ENCODE data around the gene MTARC1.

The MTARC1 gene

GRCh38 chr1:220786337-220787068 is at the start of gene MTARC1:
Gene MTARC1 (plus strand): TSS chr1:220786913. CDS start chr1:220786945, 32 bp downstream.
- DNase-seq (ENCODE audit: low spot score), result peak; percentile 83

GRCh38 chr1:220741349-220741748 is 45.4 kb upstream of the MTARC1 start:
- DNase-seq (ENCODE audit: low spot score), result no peak

GRCh38 chr1:220741825-220742224 is 44.9 kb upstream of the MTARC1 start:
- no peak for DNase-seq (ENCODE audit: low spot score)

- no peak for DNase-seq (ENCODE audit: low spot score)
These were observed 44.2 kb upstream of the MTARC1 start for GRCh38 chr1:220742520-220742919.

- DNase-seq (ENCODE audit: low spot score), result no peak
These were observed 39.9 kb upstream of the MTARC1 start for GRCh38 chr1:220746851-220747250.

- DNase-seq (ENCODE audit: low spot score), result no peak
These were observed 39.1 kb upstream of the MTARC1 start for GRCh38 chr1:220747437-220748088.

- peak; percentile 88 for DNase-seq (ENCODE audit: low spot score)
These were observed 38.4 kb upstream of the MTARC1 start, which contains the start of gene MTARC2 for GRCh38 chr1:220748089-220748934. Gene MTARC2 (plus strand): TSS chr1:220748322. CDS start chr1:220748532, 210 bp downstream.

GRCh38 chr1:220748936-220749335 is 37.8 kb upstream of the MTARC1 start:
- DNase-seq (ENCODE audit: low spot score), result peak; percentile 35

- no peak for DNase-seq (ENCODE audit: low spot score)
These were observed 36.6 kb upstream of the MTARC1 start for GRCh38 chr1:220750131-220750515.

GRCh38 chr1:220751111-220751510 is 35.6 kb upstream of the MTARC1 start:
- DNase-seq (ENCODE audit: low spot score), result no peak

GRCh38 chr1:220754212-220754917 is 32.3 kb upstream of the MTARC1 start:
- no peak for DNase-seq (ENCODE audit: low spot score)

GRCh38 chr1:220754918-220755295 is 31.8 kb upstream of the MTARC1 start:
- DNase-seq (ENCODE audit: low spot score), result no peak

- DNase-seq (ENCODE audit: low spot score), result no peak
These were observed 31.4 kb upstream of the MTARC1 start for GRCh38 chr1:220755309-220755708.

- no peak for DNase-seq (ENCODE audit: low spot score)
These were observed 29.3 kb upstream of the MTARC1 start for GRCh38 chr1:220757441-220757840.

GRCh38 chr1:220759147-220759546 is 27.6 kb upstream of the MTARC1 start:
- DNase-seq (ENCODE audit: low spot score), result no peak

- DNase-seq (ENCODE audit: low spot score), result no peak
These were observed 24.9 kb upstream of the MTARC1 start for GRCh38 chr1:220761688-220762427.

GRCh38 chr1:220764757-220765156 is 22.0 kb upstream of the MTARC1 start:
- DNase-seq (ENCODE audit: low spot score), result no peak

- no peak for DNase-seq (ENCODE audit: low spot score)
These were observed 19.2 kb upstream of the MTARC1 start for GRCh38 chr1:220767312-220768125.

GRCh38 chr1:220768126-220768601 is 18.5 kb upstream of the MTARC1 start:
- DNase-seq (ENCODE audit: low spot score), result no peak

- no peak for DNase-seq (ENCODE audit: low spot score)
These were observed 17.5 kb upstream of the MTARC1 start for GRCh38 chr1:220769205-220769604.
